ENCODE data around the gene SLC38A11.

SLC38A11 gene

GRCh38 chr2:164920430-164920829 is 34.9 kb downstream of the SLC38A11 start:
- peak overlapping the region; percentile 71 for H3K27ac ChIP-seq
- DNase-seq (ENCODE audit: low read depth, low spot score): peak; percentile 73

GRCh38 chr2:164917296-164917903 is 37.9 kb downstream of the SLC38A11 start:
- H3K27ac ChIP-seq: no peak overlapping the region
- DNase-seq (ENCODE audit: low read depth, low spot score): no peak

GRCh38 chr2:164915566-164915965 is 39.8 kb downstream of the SLC38A11 start:
- H3K27ac ChIP-seq: no peak overlapping the region
- no peak for DNase-seq (ENCODE audit: low read depth, low spot score)

- H3K27ac ChIP-seq: peak overlapping the region; percentile 69
- DNase-seq (ENCODE audit: low read depth, low spot score): peak; percentile 84
Measured at GRCh38 chr2:164913640-164914350, 41.5 kb downstream of the SLC38A11 start.

- peak overlapping the region; percentile 69 for H3K27ac ChIP-seq
- no peak for DNase-seq (ENCODE audit: low read depth, low spot score)
Measured at GRCh38 chr2:164913011-164913410, 42.3 kb downstream of the SLC38A11 start.

- no peak for DNase-seq (ENCODE audit: low read depth, low spot score)
- peak overlapping the region; percentile 69 for H3K27ac ChIP-seq
Measured at GRCh38 chr2:164911832-164912231, 43.5 kb downstream of the SLC38A11 start.

GRCh38 chr2:164910101-164910899 is 45.0 kb downstream of the SLC38A11 start:
- peak overlapping the region; percentile 59 for H3K27ac ChIP-seq

GRCh38 chr2:164906947-164907346 is 48.4 kb downstream of the SLC38A11 start:
- no peak overlapping the region for H3K27ac ChIP-seq
- no peak for DNase-seq (ENCODE audit: low read depth, low spot score)

More at GRCh38 chr2:164910101-164910899, 45.0 kb downstream of the SLC38A11 start:
- peak; percentile 80 for DNase-seq (ENCODE audit: low read depth, low spot score)

- no peak for DNase-seq (ENCODE audit: low read depth, low spot score)
- H3K27ac ChIP-seq: no peak overlapping the region
Measured at GRCh38 chr2:164905307-164905706, 50.0 kb downstream of the SLC38A11 start.

- DNase-seq (ENCODE audit: low read depth, low spot score): no peak
Measured at GRCh38 chr2:164903951-164904350, 51.4 kb downstream of the SLC38A11 start.

GRCh38 chr2:164903204-164903603 is 52.1 kb downstream of the SLC38A11 start:
- no peak overlapping the region for H3K27ac ChIP-seq
- no peak for DNase-seq (ENCODE audit: low read depth, low spot score)

More at GRCh38 chr2:164903951-164904350, 51.4 kb downstream of the SLC38A11 start:
- H3K27ac ChIP-seq: no peak overlapping the region

GRCh38 chr2:164899121-164899520 is 56.2 kb downstream of the SLC38A11 start:
- peak overlapping the region; percentile 79 for H3K27ac ChIP-seq
- no peak for DNase-seq (ENCODE audit: low read depth, low spot score)

- peak overlapping the region; percentile 79 for H3K27ac ChIP-seq
- no peak for DNase-seq (ENCODE audit: low read depth, low spot score)
Measured at GRCh38 chr2:164898475-164898874, 56.9 kb downstream of the SLC38A11 start.

- no peak for DNase-seq (ENCODE audit: low read depth, low spot score)
- H3K27ac ChIP-seq: peak overlapping the region; percentile 79
Measured at GRCh38 chr2:164897469-164898260, 57.7 kb downstream of the SLC38A11 start.

- no peak for DNase-seq (ENCODE audit: low read depth, low spot score)
Measured at GRCh38 chr2:164896634-164897355, 58.5 kb downstream of the SLC38A11 start.

GRCh38 chr2:164896226-164896625 is 59.1 kb downstream of the SLC38A11 start:
- H3K27ac ChIP-seq: peak overlapping the region; percentile 79
- no peak for DNase-seq (ENCODE audit: low read depth, low spot score)

More at GRCh38 chr2:164896634-164897355, 58.5 kb downstream of the SLC38A11 start:
- H3K27ac ChIP-seq: peak overlapping the region; percentile 79

- H3K27ac ChIP-seq: no peak overlapping the region
- DNase-seq (ENCODE audit: low read depth, low spot score): no peak
Measured at GRCh38 chr2:164891460-164891859, 63.9 kb downstream of the SLC38A11 start.

GRCh38 chr2:164890544-164890943 is 64.8 kb downstream of the SLC38A11 start:
- no peak overlapping the region for H3K27ac ChIP-seq
- no peak for DNase-seq (ENCODE audit: low read depth, low spot score)

GRCh38 chr2:164888592-164888991 is 66.7 kb downstream of the SLC38A11 start:
- no peak for DNase-seq (ENCODE audit: low read depth, low spot score)
- no peak overlapping the region for H3K27ac ChIP-seq

All from epithelial cell of prostate (primary cell).